GM20431 (cell line): Measurements from ENCODE around the gene RAB40B.

Experiments used
- in situ Hi-C: fragments of 300-500 bp; cut with MseI, MboI; formaldehyde crosslinking; loops from one replicate; pipeline ENCODE4 v1.15.0; 2020; ENCODE audit warnings: low sequenced_read_pairs; ENCODE audit not compliant: unreplicated experiment

The RAB40B gene

GRCh38 chr17:82674656-82675475 is 23.6 kb downstream of the RAB40B start:
- in situ Hi-C loops: no loop called here

GRCh38 chr17:82670661-82671450 is 27.6 kb downstream of the RAB40B start:
- in situ Hi-C loops: no loop called here

- in situ Hi-C loops: loop anchor here (10.0 kb wide), 1 partner anchor 96 kb away; no protein-coding TSS in a partner anchor
Measured at GRCh38 chr17:82668631-82669099, 29.8 kb downstream of the RAB40B start.

GRCh38 chr17:82668024-82668630 is 30.4 kb downstream of the RAB40B start:
- in situ Hi-C loops: loop anchor here (10.0 kb wide), 1 partner anchor 97 kb away; no protein-coding TSS in a partner anchor

- in situ Hi-C loops: loop anchor here (10.0 kb wide), 1 partner anchor 97 kb away; no protein-coding TSS in a partner anchor
Measured at GRCh38 chr17:82667668-82668000, 30.9 kb downstream of the RAB40B start.

GRCh38 chr17:82666931-82667667 is 31.4 kb downstream of the RAB40B start:
- in situ Hi-C loops: loop anchor here (10.0 kb wide), 1 partner anchor 98 kb away; no protein-coding TSS in a partner anchor

GRCh38 chr17:82665891-82666290 is 32.6 kb downstream of the RAB40B start:
- in situ Hi-C loops: loop anchor here (10.0 kb wide), 1 partner anchor 99 kb away; no protein-coding TSS in a partner anchor

GRCh38 chr17:82665217-82665616 is 33.3 kb downstream of the RAB40B start:
- in situ Hi-C loops: loop anchor here (10.0 kb wide), 1 partner anchor 100 kb away; no protein-coding TSS in a partner anchor

GRCh38 chr17:82664701-82665182 is 33.8 kb downstream of the RAB40B start:
- in situ Hi-C loops: loop anchor here (10.0 kb wide), 1 partner anchor 100 kb away; no protein-coding TSS in a partner anchor

- in situ Hi-C loops: loop anchor here (10.0 kb wide), 1 partner anchor 101 kb away; no protein-coding TSS in a partner anchor
Measured at GRCh38 chr17:82664276-82664575, 34.3 kb downstream of the RAB40B start.

GRCh38 chr17:82663381-82664275 is 34.9 kb downstream of the RAB40B start:
- in situ Hi-C loops: loop anchor here (10.0 kb wide), 1 partner anchor 101 kb away; no protein-coding TSS in a partner anchor

- in situ Hi-C loops: loop anchor here (10.0 kb wide), 1 partner anchor 102 kb away; no protein-coding TSS in a partner anchor
Measured at GRCh38 chr17:82662711-82663261, 35.7 kb downstream of the RAB40B start.

GRCh38 chr17:82661717-82662683 is 36.5 kb downstream of the RAB40B start:
- in situ Hi-C loops: loop anchor here (10.0 kb wide), 1 partner anchor 103 kb away; no protein-coding TSS in a partner anchor

- in situ Hi-C loops: loop anchor here (10.0 kb wide), 1 partner anchor 105 kb away; no protein-coding TSS in a partner anchor
Measured at GRCh38 chr17:82659886-82660285, 38.6 kb downstream of the RAB40B start.

- in situ Hi-C loops: no loop called here
Measured at GRCh38 chr17:82658796-82659452, 39.6 kb downstream of the RAB40B start.

GRCh38 chr17:82658331-82658730 is 40.2 kb downstream of the RAB40B start:
- in situ Hi-C loops: no loop called here
